Activated T-cell treated with anti-CD3 and anti-CD28 coated beads for 48 hours (primary cell): Measurements from ENCODE around the gene CCDC12.

ENCODE experiments used
- DNase-seq: peaks from one replicate; pipeline ENCODE4 v3.0.0-alpha.2; 2020; ENCODE audit warnings: low read depth

CCDC12 gene

GRCh38 chr3:47007482-47008233, 31.1 kb upstream of the CCDC12 start:
- no peak for DNase-seq

GRCh38 chr3:47007001-47007400, 30.5 kb upstream of the CCDC12 start:
- no peak for DNase-seq

DNA sequence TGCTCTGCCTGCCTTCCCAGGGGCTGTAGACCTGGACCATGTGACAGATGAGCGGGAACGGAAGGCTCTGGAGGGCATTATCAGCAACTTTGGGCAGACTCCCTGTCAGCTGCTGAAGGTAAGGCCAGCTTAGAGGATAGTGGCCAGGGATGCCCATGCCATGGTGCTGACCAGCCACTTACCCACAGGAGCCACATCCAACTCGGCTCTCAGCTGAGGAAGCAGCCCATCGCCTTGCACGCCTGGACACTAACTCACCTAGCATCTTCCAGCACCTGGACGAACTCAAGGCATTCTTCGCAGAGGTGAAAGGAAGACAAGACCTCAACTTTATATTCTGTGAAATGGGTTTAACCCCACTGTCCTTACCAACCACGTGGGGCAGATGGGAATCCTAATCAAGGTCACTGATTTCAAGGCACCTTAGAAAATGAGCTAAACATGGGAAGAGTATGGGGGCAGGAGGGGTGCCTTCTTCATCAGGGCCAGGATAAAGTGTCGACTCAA, 29.7 kb upstream of the CCDC12 start:
- no peak for DNase-seq

DNA sequence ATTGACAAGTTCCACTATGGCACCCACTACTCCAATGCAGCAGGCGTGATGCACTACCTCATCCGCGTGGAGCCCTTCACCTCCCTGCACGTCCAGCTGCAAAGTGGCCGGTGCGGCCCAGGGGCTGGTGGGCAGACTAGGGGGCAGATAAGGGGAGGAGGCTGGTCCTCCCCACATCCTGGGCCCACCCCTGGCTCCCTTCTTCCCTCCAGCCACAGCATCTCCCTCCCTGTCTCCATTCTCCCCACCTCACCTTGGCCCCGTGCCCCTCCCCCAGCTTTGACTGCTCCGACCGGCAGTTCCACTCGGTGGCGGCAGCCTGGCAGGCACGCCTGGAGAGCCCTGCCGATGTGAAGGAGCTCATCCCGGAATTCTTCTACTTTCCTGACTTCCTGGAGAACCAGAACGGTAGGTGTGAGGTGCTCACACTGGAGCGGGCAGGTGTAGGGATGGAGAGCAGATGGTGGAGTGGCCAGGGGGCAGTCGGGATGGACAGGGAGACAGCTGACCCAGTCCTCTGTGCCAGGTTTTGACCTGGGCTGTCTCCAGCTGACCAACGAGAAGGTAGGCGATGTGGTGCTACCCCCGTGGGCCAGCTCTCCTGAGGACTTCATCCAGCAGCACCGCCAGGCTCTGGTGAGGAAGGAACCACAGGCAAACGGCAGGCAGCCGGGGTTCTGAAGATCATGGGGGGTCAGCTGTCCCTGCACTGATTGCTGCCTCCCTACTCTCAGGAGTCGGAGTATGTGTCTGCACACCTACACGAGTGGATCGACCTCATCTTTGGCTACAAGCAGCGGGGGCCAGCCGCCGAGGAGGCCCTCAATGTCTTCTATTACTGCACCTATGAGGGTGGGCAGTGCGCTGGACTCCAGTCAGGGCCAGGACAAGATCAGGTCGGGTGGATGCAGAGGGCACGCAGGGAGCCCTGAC, 28.9 kb upstream of the CCDC12 start:
- DNase-seq = no peak

DNA sequence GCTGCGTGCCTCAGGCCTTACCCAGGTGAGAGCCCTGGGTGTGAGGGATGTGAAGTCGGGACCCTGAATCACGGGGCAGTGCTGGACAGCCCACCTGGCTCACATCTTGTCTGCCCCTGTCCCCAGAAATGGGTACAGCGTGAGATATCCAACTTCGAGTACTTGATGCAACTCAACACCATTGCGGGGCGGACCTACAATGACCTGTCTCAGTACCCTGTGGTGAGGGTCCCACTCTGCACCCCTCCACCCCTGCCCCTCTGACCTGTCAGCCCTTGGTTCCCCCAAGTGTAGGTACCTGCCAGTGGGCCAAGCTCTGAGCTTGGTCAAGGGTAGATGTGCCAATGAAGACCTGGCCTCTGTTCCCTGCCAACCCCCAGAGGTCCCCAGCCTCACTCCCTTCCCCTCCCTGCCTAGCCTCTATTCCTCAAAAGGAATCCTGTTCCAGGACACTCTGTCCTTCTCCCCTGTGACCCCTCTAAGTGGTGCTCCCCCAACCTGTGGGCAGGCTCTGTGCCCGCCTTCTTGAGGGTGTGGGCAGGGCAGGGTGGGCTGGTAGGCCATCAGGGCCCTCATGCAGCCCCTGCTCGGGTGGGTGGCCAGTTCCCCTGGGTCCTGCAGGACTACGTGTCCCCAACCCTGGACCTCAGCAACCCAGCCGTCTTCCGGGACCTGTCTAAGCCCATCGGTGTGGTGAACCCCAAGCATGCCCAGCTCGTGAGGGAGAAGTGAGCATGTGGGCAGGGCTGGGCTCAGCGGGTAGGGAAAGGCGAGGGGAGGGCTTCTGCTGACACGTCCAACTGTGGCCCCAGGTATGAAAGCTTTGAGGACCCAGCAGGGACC, 28.0 kb upstream of the CCDC12 start:
- no peak for DNase-seq

GRCh38 chr3:47003461-47004368, 27.2 kb upstream of the CCDC12 start:
- DNase-seq = no peak

GRCh38 chr3:47003056-47003410, 26.5 kb upstream of the CCDC12 start:
- DNase-seq = no peak

GRCh38 chr3:47002171-47003055, 25.9 kb upstream of the CCDC12 start:
- no peak for DNase-seq

GRCh38 chr3:47001731-47002170, 25.2 kb upstream of the CCDC12 start:
- no peak for DNase-seq

DNA sequence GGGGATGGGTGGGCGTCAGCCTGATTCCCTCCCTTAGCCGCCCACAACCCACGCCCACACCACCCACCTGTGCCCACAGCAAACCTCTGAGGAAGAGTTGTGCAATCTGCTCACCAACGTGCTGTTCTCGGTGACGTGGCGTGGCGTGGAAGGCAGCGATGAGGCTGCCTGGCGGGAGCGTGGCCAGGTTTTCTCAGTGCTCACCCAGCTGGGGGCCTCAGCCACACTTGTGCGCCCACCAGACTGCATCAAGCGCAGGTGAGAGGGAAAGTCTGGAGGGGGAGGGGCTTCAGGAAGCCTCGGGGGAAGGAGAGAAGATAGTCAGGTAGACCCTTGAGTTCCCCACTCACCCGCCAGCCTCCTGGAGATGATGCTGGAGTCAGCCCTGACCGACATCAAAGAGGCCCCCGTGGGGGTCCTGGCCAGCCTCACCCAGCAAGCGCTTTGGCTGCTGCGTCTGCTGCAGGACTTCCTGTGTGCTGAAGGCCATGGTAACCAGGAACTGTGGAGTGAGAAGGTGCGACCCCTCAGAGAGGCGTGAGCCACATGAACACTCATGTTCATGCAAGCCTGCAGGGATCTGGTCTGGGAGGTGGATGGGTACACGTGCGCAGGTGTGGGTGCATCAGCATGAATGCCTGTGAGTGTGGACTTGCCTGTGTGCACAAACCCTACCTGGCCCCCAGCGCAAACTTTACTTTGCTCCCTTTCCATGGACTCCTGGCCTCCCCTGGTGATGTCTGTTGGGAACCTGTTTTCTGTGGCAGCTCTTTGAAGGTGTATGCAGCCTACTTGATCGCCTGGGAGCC, 24.6 kb upstream of the CCDC12 start:
- DNase-seq = no peak

DNA sequence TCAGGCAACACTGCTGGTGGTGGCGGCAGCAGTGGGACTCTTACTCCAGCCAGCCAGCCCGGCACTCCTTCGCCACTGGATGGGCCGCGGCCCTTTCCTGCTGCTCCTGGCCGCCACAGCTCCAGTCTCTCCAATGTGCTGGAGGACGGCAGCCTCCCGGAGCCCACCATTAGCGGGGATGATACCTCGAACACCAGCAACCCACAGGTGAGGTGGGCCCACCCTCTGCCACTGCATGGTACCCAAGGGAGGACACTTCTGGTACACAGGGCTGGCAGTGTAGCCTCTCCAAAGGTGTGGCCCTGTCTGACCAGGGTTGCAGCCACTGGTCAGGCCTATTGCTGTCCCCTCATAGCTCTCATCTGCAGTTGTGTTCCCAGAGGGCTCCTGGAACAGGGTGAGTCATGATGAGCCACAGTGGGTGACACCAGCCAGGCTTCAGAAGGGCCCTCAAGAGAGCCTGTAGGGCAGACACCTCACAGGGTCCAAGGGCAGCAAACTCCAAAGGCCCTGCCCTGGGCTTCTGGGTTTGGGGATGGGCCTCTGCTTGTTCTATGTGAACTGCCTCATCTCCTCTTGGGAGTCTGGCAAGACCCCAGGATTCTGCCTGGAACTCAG, 23.8 kb upstream of the CCDC12 start:
- no peak for DNase-seq

DNA sequence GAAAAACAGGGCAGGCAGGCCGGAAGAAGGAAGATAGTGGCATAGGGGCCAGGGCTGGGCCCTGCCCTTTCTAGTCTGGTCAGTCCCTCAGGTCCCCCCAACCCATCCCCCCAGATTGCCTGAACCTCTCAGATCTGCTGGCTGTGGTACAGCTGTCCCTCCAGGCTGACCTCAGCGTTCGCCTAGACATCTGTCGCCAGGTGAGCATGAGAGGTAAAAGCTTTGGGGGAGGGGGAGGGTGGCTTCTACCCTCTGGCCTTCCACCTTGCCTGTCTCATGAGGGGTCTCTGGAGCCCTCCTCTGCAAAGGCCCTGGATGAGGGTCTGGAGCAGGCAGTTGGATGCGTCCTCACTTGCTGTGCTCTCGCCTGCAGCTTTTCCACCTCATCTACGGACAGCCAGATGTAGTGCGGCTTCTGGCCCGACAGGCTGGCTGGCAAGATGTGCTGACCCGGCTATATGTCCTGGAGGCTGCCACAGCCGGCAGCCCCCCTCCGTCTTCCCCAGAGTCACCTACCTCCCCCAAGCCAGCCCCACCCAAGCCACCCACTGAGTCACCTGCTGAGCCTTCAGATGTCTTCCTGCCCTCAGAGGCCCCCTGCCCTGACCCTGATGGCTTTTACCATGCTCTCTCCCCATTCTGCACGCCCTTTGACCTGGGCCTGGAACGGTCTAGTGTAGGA, 23.1 kb upstream of the CCDC12 start:
- DNase-seq = no peak

- DNase-seq = no peak
Measured at GRCh38 chr3:46998852-46999515, 22.4 kb upstream of the CCDC12 start.

DNA sequence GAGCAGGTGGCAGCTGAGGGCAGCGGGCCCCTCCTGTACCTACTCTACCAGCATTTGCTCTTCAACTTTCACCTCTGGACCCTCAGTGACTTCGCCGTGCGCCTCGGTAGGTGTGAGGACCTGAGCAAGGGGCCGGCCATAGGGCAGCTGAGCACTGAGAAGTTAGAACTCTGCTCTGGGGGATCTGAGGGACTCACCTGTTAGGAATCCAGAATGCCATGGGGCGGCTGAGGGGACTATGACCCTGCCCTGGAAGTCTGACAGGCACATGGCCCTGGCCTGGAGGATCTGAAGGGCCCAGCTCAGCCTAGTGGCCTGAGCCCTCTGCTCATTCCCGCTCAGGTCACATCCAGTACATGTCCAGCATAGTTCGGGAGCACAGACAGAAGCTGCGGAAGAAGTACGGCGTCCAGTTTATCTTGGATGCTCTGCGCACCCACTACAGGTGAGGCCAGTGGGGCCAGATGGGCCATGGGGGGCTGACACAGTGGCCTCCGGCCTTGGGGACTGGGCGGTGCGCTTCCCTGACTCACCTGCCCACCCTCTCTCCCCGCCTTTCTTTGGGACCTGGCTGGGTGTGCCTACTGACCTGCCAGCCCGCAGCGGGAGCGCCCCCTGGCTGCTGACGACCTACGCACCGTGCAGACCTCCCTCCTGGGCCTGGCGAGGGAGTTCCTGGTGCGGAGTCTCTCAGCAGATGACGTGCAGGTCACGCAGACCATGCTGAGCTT, 21.7 kb upstream of the CCDC12 start:
- DNase-seq = peak; percentile 67

DNA sequence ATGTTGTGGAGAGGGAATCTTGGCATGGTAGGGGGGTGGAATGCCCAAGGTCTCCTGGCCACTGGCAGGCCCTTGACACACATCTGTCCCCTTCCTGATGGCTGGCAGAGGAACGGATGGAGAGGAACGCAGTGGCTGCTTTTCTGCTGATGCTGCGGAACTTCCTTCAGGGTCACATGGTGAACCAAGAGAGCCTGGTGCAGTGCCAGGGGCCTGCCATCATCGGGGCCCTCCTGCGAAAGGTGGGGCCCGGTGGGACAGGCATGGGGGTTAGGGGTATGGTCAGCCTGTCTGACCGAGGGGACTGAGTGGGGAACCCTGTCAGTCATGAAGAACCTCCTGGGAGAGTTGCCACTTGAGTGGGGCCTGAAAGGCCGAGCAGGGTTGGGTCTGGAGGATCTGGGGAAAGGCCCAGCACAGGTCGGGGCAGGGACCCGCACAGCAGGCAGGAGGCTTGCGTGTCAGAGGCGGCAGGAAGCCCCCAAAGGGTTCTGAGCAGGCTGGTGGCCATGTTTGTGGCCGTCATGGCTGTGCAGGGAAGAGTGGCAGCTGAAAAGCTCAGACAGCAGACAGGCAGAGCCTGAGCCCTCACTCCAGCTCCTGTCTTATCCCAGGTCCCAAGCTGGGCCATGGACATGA, 21.0 kb upstream of the CCDC12 start:
- no peak for DNase-seq

DNA sequence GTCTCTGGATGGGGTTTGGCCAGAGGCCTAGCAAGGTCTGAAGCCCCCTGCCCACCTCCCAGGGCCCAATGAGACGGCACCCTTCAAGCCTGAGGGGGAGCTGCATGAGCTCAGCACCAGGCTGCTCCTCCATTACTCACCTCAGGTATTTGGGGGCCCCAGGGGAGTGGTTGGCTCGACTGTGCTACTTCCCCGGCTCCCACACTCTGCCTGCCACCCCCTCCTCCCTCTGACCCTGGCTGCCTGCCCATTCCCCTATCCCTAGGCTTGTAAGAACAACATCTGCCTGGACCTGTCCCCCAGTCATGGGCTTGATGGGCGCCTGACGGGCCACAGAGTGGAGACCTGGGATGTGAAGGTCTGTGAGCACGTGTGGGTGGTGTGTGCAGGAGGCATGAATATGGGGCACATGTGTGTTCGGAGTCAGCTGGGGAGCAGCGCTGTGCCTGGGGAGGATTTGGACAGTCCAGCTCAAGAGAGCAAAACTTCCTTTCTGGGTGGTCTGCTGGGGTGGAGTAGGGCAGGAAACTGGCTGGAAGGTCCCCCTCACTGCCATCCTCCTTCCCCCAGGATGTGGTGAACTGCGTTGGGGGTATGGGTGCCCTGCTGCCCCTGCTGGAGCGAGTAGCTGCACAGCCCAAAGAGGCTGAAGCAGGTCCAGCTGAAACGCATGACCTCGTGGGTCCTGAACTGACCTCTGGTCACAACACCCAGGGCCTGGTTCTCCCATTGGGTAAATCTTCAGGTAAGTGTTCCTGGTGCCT, 20.3 kb upstream of the CCDC12 start:
- DNase-seq = no peak
